K562 (cell line): ENCODE measurements around the gene PRKCQ. TPM values are rescaled to one million over a fixed set of nuclear protein-coding genes. Genes with fewer than 3 reads are reported as not detected.

Experiments
- DMBX1 ChIP-seq: fragments of 250-450 bp; sonication (Bioruptor Pico); IDR thresholded peaks from 2 replicates; pipeline ENCODE4 v1.8.0; 2022; ENCODE audit warnings: inconsistent platforms, mild to moderate bottlenecking, moderate library complexity, borderline replicate concordance
- ELF4 ChIP-seq: fragments of 450-650 bp; formaldehyde crosslinking; IDR thresholded peaks from 2 replicates; pipeline ENCODE4 v1.4.0; 2022; ENCODE audit warnings: missing genetic modification characterization
- HDAC1 ChIP-seq, 2 experiments: fragments of 450-650 bp; IDR thresholded peaks; 2 replicates each; pipeline ENCODE4 v1.6.1; 2016 to 2017; ENCODE audit warnings: inconsistent platforms in 1 of 2, mild to moderate bottlenecking in 1 of 2, moderate library complexity in 1 of 2
- polyA plus RNA-seq, 8 experiments: library from polyadenylated mRNA; depleted of rRNA in 4 of 8; stranded (reverse) in 5 of 8; unstranded in 3 of 8; fragments of >200 nt; fragmentation: Nextera tagmentation in 2 of 8; fragmentation: Illumina TruSeq in 1 of 8; extraction: Ambion mirVana in 2 of 8; extraction: Trizol in 1 of 8; gene quantifications; 2 replicates each; pipeline versions ENCODE4 v1.2.1 to v1.2.3, GENCODE V29; 2011 to 2014; ENCODE audit warnings: inconsistent platforms in 1 of 8, missing spikeins in 1 of 8
- total RNA-seq, 7 experiments: library from RNA; depleted of rRNA in 6 of 7; stranded (reverse); fragments of >200 nt in 6 of 7; fragmentation: Illumina TruSeq in 2 of 7; extraction: Trizol in 2 of 7; gene quantifications; 2 replicates each; pipeline versions ENCODE4 v1.2.1 to v1.2.3, GENCODE V29; 2011 to 2021; ENCODE audit warnings: low replicate concordance in 1 of 7
- TF ChIP-seq, protein P1 (sequence below): sonication (generic); formaldehyde crosslinking; IDR thresholded peaks from 2 replicates; pipeline ENCODE4 v1.8.0; 2023; ENCODE audit warnings: mild to moderate bottlenecking, missing genetic modification reagents
- TF ChIP-seq, protein P2 (sequence below): sonication (generic); IDR thresholded peaks from 2 replicates; pipeline ENCODE4 v1.6.1; 2016

The PRKCQ gene
- total and polyA plus RNA-seq, 9 of the 15 experiments (the other 6 are each of a cell fraction or from before 2014, with no cell fraction given): 4.4 to 23.3 (median 14.6) TPM

DNA sequence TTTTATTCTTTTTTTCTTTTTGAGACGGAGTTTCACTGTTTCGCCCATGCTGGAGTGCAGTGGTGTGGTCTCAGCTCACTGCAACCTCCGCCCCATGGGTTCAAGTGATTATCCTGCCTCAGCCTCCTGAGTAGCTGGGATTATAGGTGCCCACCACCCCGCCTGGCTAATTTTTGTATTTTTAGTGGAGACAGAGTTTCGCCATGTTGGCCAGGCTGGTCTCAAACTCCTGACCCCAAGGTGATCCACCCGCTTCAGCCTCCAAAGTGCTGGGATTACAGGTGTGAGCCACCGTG lies 107.4 kb downstream of the PRKCQ start (continued):
- TF ChIP-seq, protein P1, sequence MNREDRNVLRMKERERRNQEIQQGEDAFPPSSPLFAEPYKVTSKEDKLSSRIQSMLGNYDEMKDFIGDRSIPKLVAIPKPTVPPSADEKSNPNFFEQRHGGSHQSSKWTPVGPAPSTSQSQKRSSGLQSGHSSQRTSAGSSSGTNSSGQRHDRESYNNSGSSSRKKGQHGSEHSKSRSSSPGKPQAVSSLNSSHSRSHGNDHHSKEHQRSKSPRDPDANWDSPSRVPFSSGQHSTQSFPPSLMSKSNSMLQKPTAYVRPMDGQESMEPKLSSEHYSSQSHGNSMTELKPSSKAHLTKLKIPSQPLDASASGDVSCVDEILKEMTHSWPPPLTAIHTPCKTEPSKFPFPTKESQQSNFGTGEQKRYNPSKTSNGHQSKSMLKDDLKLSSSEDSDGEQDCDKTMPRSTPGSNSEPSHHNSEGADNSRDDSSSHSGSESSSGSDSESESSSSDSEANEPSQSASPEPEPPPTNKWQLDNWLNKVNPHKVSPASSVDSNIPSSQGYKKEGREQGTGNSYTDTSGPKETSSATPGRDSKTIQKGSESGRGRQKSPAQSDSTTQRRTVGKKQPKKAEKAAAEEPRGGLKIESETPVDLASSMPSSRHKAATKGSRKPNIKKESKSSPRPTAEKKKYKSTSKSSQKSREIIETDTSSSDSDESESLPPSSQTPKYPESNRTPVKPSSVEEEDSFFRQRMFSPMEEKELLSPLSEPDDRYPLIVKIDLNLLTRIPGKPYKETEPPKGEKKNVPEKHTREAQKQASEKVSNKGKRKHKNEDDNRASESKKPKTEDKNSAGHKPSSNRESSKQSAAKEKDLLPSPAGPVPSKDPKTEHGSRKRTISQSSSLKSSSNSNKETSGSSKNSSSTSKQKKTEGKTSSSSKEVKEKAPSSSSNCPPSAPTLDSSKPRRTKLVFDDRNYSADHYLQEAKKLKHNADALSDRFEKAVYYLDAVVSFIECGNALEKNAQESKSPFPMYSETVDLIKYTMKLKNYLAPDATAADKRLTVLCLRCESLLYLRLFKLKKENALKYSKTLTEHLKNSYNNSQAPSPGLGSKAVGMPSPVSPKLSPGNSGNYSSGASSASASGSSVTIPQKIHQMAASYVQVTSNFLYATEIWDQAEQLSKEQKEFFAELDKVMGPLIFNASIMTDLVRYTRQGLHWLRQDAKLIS: 0 out of 2 replicates have a peak, but pooled peaks have one; percentile 18
- TF ChIP-seq DMBX1 (CRISPR knock-in tag) (peak; percentile 24; the same call in 1 of the 2 replicates), ELF4 (CRISPR knock-in tag) (peak; percentile 71; the same call in 1 of the 2 replicates), HDAC1 (IDR thresholded peaks at IDR 0.05) (peak in 1 of 2 experiments; percentile 17; a peak in 1 of 4 replicates)
- TF ChIP-seq, protein P2, sequence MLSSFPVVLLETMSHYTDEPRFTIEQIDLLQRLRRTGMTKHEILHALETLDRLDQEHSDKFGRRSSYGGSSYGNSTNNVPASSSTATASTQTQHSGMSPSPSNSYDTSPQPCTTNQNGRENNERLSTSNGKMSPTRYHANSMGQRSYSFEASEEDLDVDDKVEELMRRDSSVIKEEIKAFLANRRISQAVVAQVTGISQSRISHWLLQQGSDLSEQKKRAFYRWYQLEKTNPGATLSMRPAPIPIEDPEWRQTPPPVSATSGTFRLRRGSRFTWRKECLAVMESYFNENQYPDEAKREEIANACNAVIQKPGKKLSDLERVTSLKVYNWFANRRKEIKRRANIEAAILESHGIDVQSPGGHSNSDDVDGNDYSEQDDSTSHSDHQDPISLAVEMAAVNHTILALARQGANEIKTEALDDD: 0 out of 2 replicates have a peak, but pooled peaks have one; percentile 1
